Activated CD8-positive, alpha-beta memory T cell treated with anti-CD3 and anti-CD28 coated beads for 4 hours (primary cell): Measurements from ENCODE around the gene KCTD6.

Experiments
- DNase-seq, 2 donors: peaks; one replicate each; pipeline ENCODE4 v3.0.0-alpha.2; 2020; ENCODE audit warnings: low read depth in 2 of 2

KCTD6 gene

GRCh38 chr3:58491506-58492402 is at the start of gene KCTD6:
KCTD6 (plus strand) TSS chr3:58492096; CDS start chr3:58498756, 6,660 bp downstream.
- DNase-seq: peak; percentile 67 to 75

GRCh38 chr3:58452176-58452575 is 39.7 kb upstream of the KCTD6 start:
- no peak for DNase-seq

DNA sequence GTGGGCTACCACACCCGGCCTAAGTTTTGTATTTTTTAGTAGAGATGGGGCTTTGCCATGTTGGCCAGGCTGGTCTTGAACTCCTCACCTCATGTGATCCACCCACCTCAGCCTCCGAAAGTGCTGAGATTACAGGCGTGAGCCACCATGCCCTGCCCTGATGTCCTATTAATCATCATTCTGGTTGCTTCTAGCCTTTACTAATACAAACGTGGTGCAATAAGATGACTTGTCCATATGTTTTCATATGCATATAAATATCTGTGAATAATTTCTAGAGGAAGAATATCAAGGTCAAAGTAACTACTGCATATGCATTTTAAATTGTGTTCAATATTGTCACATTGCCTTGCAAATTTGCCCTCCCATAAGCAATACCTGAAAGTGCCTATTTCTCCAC is 32.7 kb upstream of the KCTD6 start:
- no peak for DNase-seq

DNA sequence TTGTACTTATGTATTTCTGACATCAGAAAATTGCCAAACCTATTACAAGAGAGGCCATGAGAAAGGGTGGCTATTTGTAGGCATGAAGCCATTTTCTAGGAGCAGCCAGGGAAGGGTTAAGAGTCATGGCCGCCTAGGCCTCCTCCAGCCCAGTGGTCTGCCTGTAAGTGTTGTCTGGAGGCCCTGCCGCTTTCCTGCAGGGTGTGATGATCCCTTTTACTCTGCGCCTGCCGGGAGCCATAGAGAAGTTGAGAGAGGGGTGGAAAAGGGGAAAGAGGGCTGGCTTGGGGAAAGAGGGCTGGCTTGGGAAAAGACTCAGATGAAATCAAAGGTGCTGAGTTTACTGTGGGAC is 29.1 kb upstream of the KCTD6 start:
- DNase-seq: no peak

- DNase-seq: peak; percentile 59 to 63
These were observed 28.5 kb upstream of the KCTD6 start for GRCh38 chr3:58463181-58463941.

- DNase-seq: no peak
These were observed 28.0 kb upstream of the KCTD6 start for GRCh38 chr3:58463942-58464271.

DNA sequence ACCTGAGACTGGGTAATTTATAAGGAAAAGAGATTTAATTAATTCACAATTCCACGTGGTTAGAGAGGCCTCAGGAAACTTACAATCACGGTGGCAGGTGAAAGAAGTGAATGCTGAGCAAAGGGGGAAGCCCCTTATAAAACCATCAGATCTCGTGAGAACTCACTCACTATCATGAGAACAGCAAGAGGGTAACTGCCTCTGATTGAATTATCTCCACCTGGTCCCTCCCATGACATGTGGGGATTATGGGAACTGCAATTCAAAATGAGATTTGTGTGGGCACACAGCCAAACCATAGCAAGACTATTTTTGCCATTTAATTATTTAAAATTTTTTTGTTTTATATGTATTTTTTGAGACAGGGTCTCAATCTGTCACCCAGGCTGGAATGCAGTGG is 27.0 kb upstream of the KCTD6 start:
- DNase-seq: no peak

GRCh38 chr3:58466899-58467563 is 24.9 kb upstream of the KCTD6 start:
- DNase-seq: no peak

DNA sequence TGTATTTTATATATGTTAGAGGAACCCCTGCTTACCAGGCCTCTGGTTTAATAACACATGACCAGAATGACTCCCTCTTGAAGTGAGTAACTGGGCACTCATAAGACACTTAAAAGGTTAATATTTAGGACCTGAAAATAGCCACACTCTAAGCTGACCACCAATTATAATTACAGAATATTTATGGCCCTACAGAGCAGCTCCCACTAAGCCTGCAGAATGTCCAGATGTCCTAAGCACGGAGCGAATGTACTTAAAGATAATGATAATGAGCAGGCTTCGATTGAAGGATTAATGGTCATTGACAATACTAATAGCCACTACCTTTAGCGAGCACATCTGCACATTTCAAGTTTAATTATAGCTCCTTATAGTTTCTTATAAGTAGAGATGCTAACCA is 22.8 kb upstream of the KCTD6 start:
- DNase-seq: no peak

GRCh38 chr3:58470363-58471024 is 21.4 kb upstream of the KCTD6 start:
- DNase-seq: no peak

- DNase-seq: no peak
These were observed 20.6 kb upstream of the KCTD6 start for GRCh38 chr3:58471025-58471887.

DNA sequence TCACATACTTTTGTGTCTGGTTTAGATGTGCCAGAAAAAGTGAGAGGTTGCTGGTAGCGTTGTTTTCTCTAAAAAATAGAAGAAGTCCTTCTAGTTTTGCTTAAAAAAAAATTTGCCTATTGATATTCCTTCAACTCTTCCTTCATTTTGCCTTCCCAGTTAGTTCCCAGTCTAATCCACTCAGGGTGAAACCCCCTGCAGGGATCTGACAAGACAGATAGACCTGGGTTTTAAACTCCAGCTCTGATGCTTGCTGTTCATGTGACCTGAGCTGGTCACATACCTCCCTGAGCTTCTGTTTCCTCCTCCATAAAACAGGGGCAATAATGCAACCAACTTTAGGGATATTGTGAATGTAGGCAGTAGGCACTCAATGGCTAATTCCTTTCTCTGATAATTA is 18.6 kb upstream of the KCTD6 start:
- DNase-seq: no peak

- DNase-seq: no peak
These were observed 17.5 kb upstream of the KCTD6 start for GRCh38 chr3:58474348-58474911.

DNA sequence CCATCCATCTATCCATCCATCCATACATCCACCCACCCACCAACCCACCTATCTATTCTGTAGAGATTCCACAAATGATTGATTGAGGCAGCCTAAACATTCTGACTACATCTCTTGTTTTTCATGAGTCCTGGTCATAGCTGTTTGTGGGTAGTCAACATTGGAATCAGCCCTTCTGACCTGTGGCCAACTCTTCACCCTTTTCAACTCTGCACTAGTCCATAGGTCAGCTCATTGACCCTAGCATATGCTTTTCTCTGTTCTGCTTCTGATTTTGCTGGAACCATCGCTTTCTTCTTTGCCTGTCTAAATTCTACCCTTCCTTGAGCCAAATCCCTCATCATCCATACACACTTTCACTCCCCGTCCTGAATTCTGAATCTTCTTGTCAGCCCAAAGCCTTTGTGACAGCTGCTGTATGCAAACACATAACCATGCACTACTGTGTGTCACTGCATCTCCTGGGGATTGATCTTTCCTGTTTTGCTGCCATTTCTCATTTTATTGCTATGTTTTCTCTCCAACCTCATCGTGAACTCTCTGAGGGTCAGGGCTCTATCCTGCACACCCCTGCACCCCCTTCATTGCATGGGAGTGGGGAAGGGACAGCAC is 16.8 kb upstream of the KCTD6 start:
- no peak for DNase-seq

DNA sequence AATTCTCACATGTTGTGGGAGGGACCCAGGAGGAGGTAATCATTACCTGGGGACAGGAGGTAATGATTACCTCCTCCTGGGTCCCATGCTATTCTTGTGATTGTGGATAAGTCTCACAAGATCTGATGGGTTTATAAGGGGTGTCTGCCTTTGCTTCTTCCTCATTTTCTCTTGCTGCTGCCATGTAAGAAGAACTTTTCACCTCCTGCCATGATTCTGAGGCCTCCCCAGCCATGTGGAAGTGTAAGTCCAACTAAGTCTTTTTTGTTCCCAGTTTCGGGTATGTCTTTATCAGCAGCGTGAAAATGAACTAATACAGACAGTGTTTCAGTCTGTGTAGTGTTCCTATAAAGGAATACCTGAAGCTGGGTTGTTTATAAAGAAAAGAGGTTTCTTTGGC is 13.1 kb upstream of the KCTD6 start:
- DNase-seq: no peak

- no peak for DNase-seq
These were observed 11.6 kb upstream of the KCTD6 start for GRCh38 chr3:58480309-58480708.

GRCh38 chr3:58482917-58483636 is 8.8 kb upstream of the KCTD6 start:
- no peak for DNase-seq

DNA sequence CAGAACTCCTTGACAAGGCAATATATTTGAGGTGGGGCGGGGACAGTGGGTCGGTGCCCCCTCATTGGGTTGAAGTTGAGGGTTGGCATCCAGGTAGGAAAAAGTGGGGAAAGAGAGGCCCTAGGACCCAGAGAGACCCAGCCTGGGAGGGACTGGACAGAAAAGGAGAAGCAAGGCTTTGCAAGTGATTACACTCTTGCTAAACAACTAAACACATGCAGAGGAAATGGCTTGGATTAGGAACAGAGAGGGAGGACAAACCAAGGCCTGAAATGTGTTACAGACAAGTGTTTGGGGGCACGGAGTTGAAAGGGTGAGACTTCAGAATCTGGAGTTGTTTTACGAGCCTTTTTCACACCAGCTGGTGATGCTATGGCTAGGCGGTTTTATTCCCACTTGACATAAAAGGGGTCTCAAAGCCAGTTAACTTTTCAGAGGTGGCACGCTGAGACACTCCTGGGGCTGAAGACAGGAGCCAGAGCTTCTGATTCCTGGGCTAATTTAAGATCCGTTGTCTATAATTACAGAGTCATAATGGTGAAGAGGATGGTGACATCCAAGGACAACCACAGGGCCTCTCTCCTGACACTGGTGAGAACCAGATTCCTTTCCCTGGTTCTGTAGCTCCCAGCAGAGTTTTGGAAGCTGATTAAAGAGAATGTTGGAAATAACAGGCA is 7.7 kb upstream of the KCTD6 start:
- DNase-seq: no peak

DNA sequence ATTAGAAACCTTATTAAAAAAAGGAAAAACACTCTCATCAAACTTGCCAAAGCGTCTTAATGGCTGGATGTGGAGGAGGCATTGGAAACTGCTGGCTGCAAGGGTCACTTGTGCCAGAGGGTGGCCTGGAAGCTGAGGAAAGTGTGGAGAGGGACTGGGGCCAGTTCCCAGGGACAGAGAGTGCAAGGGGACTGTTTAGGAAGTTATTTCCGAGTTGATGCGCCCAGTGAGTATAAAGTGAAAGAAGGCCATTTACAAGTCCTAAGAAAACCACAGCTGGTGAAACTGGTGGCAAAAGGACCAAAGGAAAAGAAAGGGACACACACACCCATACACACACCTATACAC is 7.2 kb upstream of the KCTD6 start:
- DNase-seq: no peak
